Activated naive CD4-positive, alpha-beta T cell (primary cell): ENCODE results near the gene LIM2.

Experiments
- DNase-seq, 4 experiments: peaks; one replicate each; lab custom pipeline; 2025; lab: John Stamatoyannopoulos, UW

The LIM2 gene

DNA sequence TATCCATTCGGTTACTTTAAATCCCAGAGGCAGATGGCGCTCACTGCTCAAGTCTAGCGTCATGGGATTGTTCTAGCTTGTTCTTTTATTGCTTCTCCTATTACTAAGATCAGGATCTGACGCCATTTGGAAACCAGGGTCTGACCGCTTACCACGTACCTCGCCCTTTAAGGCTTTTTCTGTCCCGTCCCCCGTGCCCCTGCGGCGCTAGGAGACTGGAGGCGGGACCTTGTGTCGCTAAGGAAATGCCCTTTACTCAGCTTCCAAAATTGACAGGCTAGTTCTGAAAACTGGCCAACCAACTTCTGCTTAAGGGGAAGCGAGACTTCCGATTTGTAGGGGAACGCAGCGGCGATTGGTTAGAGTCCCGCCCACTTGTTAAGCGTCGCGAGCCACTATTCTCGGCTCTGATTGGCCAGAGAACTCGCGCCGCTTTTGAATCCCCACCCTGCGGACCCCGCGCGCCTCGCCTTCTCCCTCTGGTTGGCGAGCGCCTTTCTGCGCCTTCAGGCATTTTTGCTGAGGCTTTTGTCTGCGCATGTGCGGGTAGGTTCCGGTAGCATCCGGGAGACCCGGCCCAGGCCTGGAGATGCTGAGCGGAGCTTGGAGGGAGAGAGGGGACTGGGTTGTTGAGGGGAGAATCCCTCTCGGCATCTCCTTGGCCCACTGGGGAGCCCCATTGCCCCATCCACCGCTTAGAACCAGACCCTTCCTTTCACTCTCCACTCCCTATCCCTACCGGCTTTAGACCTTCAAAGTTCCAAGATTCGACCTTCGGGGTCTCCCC lies 6.5 kb upstream of the LIM2 start:
- DNase-seq: peak; percentile 37 to 73 (median 66)

DNA sequence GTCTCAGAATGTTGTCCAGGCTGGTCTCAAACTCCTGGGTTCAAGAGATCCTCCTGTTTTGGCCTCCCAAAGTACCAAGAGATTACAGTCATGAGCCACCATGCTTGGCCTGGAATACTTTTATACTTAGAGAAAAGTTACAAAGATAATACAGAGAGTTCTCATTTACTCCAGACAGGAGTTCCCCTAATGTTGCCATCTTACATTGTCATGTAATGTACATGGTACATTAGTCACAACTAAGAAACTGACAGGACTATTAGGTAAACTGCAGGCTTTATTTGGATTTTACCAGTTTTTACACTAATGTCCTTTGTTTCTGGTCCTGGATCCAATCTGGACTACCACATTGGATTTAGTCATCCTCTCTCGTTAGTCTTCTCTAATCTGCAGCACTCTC lies 4.9 kb upstream of the LIM2 start:
- no peak for DNase-seq

DNA sequence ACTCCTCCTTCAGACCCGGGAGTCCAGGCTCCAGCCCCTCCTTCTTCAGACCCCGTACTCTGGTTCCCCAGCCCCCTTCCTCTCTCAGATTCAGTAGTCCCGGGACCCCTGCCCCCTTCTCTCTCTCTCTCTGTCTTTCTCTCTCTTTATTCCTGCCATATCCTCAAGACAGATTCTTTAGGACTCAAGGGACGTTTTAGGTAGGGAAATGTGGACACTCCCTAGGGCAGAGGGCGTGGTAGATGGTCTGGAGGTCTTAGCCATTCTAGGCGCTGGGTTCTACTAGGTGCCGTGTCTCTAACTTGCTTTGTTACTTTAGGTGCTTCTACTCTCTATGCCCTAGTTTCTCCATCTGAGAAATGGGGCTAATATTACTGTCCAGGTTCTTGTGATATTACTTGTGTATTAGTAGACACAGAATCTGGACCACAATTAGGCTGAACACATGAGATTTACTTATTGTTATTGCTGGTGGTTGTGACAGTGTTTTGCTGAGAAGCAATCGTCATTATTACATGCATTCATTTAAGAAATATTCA lies 3.4 kb upstream of the LIM2 start:
- DNase-seq: no peak

DNA sequence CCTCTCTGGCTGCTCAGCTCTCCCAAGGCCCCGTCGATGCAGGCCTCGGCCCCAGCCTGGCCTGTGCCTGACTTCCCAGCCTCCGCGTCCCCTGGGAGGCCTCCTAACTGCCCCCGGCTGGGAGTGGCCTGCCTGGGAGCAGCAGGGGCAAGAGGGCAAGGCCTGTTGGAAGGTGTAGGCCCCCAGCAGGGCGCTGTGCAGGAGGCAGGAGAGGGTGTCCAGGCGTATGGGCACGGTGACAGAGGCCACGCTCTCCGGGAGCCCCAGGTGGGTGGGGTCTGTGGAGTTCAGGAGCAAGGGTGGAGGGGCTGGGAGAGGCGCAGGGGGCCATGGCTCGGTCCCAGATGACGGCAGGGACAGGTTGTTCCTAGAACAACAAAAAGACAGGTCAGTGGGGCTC lies 1.4 kb upstream of the LIM2 start:
- no peak for DNase-seq

DNA sequence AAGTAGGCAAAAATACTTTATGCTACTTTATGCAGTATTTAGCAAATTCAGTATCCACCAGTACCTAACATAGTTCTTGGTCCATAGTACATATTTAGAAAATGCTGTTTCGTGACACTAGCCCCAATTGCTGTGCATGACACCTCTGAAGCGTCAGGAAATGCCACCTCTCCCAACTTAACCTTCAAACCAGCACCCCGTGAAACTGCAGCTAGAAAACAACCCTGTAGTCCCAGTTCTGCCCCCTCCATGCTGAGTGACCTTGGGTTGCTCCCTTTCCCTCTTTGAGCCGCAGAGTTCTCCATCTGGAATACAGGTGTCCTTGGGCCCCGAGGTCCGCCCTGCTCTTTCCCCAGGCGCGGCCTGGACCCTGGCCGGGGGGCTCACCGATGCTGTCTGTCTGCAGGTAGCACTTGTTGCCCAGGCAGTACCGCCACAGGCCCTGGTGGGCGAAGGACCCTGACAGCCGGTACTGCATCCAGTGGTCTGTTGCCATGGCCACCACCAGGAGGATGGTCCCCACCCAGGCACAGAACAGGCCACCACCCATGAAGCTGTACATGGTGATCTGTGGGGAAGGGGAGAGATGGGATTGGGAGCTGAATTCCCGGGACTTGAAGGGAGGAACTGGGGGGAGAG lies 773 bp downstream of the LIM2 start:
- DNase-seq: no peak

DNA sequence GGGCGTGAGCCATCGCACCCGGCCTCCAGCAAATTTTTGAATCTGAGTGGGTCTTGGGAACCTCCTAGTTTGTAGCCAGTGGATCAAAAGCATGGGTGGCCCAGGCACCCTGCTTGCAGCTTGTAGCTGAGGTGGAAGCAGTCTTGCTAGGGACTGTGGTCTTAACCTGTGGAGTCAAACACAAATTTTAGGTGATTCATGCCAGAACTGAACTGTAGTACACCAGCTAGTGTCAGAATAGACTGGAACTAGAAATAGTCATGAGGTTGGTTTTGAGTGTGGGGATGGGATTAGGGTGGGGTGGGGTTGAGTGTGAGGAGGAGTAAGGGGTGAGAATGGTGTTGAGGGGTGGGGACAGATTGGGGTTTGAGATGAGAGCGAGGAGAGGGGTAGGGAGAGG lies 5.8 kb downstream of the LIM2 start:
- no peak for DNase-seq

DNA sequence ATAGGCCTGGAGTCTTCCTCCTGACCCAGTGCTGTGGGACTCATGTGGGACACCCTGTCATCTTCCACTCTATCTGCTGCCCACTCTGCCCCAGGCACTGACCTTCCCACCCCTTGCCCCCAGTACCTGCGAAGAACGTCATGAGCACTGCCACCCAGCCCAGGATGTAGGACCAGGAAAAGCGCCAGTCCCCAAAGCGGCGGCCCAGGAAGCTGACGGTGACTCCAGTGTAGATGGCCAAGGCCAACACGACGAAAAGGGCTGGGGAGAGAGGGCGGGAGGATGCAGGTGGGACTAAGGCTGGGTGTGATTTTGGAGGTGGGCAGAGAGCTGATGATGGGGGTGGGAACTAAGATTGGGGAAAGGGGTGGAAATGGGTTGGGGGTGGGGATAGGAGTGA lies 7.4 kb downstream of the LIM2 start:
- DNase-seq: no peak

DNA sequence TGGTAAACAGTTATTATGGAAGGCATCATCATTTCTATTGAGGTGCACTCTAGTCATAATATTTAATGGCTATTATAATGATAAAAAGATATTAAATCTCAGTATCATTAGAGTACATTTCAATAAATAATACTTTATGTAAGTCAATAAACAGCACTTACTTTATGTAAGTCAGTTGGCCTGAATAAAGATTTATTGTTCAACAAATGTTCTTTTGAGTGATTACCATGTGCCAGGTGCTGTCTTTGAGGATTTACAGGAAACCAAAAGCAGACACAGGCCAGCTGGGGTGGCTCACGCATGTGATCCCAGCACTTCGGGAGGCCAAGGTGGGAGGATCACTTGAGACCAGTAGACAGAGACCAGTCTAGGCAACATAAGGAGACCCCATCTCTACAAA lies 10.4 kb downstream of the LIM2 start:
- no peak for DNase-seq

DNA sequence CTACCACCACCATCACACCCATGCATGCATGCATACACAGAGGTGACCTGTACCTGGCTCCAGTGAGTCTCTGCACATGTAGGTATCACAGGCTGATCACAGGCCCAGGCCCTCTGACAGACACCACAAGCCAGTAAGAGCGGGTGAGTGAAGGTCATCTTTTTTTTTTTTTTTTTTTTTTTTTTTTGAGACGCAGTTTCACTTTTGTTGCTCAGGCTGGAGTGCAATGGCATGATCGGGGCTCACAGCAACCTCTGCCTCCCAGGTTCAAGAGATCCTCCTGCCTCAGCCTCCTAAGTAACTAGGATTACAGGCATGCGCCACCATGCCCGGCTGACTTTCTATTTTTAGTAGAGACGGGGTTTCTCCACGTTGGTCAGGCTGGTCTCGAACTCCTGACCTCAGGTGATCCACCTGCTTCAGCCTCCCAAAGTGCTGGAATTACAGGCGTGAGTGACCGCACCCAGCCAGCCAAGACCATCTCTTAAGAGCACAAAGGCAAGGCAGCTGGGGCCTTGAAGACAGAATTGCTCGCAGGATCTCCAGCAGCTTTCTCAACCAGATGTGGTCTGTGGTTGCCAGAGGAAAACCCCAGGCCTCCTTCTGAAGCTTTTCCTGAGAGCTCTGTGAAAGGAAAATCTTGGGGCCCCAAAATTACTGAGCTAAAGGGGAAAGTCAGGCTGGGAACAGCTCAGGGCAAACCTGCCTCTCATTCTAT lies 12.1 kb downstream of the LIM2 start:
- DNase-seq: no peak

DNA sequence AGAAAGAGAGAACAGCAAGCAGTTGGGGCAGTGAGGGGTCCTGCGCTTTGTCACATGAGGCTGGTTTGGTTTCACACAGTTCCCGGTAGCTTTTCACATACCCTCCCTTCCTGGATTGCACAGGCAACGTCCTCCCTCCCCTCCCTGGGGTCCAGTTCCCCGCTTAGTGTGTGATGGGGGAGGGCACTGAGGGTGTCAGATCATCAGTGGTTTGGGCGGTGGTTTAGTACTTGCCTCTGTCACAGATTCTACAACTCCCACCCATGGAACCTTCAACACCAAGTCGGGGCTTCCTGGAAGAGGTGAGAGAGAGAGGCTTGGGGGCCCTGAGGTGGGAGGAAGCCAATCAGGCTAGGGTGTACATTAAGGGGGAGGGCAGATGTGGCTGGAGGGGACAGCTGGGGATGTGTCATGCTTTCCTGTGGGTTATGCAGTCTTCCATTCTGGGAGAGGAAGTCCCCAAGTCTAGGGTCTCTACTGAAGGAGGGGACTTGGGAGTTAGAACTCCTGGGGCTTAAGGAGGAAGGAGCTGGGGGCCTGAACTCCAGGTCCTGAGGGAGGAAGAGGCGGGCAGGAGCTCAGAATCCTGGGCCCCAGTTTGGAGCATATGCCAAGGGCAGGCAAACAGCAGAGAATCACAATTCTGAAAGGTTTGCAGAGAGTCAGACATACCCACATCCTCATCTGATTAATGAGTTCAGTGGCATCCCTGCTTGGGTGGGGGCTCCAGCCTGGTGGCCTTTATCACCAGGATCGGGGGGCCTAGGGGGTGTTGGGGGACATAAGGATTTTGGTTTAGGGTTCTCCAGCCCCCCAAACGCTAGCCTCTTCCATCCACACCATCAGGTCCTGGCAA lies 14.9 kb downstream of the LIM2 start, which contains the start of gene NKG7:
Gene NKG7, minus strand, starts transcription at position 6 of the 856 bp plus-strand sequence. CDS start 119 bp downstream, outside the sequence.
- DNase-seq: peak in 2 of 4 experiments; percentile 12 to 29

DNA sequence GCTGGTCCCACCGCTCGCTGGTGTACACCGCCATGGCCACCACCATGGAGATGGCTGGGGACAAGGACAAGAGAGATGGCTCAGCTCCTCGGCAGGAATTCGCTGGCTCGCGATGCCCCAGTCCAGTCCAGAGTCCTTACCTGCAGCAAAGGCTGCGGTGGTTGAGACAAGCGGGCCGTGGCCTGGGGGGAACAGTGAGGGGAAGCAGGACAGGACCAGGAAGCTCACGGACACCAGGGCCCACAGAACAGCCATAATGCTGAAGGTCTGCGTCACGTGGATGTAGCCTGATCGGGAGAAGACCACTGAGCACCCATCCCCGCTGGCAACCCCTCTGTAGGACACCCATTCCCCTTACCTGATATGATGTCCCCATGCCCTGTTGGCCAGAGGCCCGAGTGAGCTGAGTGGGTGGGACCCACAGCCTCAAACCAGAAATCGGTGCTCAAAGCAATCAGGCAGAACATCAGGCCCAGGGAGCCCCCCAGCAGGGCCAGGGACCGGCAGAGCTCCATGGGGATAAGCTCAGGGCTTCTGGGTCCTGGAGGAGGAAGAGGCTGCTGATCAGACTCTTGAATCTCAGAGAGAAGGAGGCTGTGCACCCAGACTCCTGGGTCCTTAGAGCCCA lies 15.6 kb downstream of the LIM2 start:
- DNase-seq: no peak

DNA sequence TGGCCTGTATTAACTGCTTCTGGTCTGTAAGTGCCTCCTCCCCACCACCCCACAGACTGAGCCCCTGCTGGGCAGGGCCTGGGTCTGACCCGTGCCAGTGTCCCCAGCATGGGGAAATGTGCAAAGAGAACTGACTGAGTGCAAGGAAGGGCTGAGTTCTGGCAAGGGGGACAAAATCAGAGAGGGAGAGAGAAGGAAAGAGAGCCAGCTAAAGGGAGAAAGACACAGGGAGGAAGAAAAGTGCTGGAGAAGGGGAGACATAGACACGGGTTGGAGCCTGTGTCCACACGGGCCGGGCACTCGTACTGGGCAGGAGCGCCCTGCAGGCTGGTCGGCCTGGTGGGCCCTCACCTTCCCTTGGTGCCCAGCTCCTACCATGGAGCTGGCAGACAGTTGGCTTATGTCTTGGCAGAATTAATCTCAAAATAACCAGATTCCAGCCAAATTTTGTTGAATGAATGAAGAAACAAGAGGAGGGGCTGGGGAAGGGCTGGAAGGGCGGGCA lies 16.5 kb downstream of the LIM2 start:
- no peak for DNase-seq

DNA sequence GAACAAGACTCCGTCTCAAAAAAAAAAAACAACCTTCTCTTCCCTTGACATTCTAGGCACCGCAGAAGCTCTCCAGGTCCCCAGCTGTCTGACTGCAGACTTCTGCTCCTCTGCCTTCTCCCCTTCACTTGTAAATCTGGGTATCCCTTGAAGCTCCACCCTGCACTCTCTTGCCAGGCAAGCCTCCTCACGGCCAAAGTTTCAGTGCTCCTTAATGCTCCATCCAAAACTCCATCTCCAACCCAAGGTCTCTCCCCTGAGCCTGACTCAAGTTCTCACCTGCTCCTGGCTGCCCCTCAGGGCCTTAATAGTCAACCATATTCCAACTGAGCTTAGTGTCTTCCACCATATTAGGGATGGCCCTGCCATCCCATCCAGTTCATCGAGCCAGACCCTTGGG lies 17.5 kb downstream of the LIM2 start:
- DNase-seq: no peak

DNA sequence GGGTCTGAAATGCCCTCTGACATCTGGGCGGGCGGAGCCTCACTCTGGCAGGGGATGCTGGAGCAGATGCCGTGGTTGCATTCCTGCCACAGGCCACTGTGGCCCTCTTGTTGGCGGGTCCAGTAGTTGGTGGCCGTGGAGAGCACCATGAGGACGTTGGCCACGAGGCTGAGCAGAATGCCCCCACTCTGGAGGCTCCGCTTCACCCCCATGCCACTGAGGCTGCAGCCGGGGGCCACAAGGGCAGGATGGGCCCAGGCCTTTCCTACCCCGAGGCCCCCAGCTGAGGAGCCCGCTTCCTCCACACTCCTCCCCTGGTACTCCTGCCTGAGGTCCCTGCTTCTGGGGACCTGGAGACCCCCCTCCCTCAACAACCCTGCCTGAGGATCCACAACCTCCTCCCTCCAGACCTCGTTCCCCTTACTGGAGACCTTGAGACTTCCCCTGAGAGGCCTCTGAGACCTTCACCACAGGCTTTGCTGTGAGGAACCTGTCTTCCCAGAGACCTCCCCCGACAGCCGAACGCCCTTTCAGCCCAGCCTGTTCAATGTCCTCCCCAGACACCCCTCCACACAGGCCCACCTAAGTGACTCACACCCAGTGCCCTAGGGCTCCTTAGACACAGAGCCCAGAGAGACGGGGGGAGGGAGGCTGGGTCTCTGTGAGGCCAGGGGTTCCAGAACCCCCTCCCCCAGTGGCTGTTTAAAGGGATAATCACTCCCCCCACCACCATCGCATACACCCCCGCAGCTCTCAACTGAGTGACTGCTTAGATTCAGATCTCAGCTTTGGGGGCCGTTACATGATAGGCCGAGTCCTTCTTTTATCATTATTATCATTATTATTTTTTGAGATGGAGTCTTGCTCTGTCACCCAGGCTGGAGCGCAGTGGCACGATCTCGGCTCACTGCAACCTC lies 19.1 kb downstream of the LIM2 start, which contains the start of gene CLDND2:
Gene CLDND2, minus strand, starts transcription at position 638 of the 917 bp plus-strand sequence. Its CDS starts 426 bp downstream, at position 212.
- DNase-seq: peak in 1 of 4 experiments; percentile 23

DNA sequence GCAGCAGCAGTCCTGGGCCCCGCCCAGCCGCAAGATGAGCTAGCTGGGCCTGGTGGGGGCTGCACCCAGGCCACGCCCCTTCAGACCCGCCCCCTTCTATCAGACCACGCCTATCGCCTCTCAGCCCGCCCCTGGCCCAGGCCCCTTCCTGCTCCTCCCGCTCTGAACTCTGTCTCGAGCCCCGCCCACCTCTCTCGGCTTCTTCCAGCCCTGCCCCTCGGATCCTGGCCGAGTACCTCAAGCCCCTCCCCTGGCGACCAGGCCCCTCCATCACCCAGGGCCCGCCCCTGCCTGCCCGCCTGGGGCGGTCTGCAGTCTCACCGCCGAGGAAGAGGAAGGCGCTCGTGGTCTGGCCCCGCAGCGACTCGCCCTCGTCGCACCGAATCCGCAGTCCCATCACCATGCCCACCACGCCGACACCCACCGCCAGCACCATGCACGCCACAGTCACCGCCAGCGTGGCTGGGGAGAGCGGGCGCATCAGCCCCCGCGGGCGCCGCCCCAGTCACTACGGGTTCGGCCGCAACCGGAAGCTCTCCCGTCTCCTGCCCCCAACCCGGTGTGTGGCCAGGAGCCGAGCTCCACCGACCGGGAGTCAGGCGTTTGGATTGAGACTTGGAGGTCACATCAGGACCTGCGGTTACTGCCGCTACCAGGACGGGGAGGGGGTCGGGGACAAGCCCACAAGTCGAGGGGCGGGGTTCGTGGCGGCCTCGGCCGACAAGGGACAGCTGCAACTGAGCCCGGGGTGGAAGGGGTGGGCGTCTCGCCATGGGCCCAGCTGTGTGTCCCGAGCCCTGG lies 20.0 kb downstream of the LIM2 start:
- peak; percentile 83 to 90 (median 88) for DNase-seq

DNA sequence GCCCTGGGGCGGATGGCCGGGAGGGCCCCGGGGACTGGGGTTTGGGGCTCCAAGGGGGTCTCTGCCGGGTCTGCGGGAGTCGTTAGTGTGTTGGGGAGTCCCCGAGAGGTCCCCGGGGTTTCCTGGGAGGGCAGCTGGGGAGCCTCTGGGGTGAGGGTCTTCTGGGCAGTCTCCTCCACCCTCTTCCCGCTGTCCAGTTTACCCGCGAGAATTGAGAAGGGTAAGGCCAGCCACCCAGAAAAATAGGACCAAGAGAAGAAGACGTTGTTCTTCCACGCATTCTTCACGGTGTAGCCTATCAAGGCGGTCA lies 20.6 kb downstream of the LIM2 start:
- no peak for DNase-seq

DNA sequence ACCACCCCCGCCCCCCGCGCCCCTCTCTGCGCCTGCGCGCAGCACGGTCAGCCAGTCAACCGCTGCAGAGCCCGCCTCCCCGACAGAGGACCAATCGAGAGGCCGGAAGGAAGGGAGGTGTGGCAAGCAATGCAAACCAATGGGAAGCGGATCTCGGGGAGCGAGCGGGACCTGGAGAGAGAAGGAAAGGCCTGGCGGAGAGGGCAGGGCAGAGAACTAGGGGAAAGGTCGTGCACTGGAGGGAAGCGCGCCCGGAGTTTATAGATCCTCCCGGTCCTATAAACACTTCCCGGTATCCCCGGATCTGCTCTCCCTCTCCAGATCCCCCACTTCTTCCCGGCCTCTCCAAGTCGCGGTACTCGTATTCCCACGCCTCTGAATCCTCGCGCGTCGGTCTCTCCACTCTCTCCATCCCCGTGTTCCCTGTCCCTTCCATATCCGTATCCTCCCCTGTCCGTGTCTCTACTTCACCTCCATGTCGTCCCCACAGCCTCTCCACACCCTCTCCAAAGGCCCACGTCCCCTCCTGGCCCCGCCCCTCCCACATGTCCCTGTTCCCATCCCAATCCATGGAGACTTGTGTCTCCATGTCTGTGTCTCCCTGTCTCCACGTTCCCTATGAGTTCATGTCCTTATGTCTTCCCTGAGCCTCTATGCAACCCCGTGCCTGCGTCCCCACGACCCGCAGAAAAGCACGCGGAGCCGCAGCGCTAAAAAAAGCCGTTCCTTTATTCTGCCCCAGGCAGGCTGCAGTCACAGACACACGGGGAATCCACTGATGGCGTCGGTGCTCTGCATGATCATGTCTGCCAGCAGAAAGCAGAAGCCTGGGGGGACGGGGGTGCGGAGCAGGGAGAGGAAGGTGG lies 21.2 kb downstream of the LIM2 start:
- peak; percentile 63 to 83 (median 77) for DNase-seq

DNA sequence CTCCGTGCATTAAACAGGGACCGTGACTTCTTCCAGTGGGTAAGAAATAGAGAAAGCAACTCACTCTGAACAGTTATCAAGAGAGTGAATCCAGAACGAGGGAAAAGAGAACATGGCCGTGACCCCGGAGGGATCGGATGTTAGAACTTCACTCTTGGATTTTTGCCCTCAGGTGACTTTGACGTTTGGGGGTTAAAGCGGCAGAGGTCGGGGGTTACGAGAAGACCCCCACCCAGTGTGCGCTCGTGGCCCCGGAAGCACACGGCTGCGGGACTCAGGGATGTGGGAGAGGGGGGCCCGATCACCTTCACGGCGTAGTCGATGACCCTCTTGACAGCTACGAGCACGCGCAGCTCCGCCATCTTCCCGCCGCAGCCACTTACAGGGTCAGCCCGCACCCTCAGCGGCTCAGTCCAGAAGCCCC lies 21.8 kb downstream of the LIM2 start, which contains the start of gene ETFB:
Gene ETFB, minus strand, starts transcription at position 424 of the 424 bp plus-strand sequence. Its CDS starts 62 bp downstream, at position 362.
- no peak for DNase-seq
